Hematopoietic multipotent progenitor cell treated with erythropoietin and hydrocortisone succinate and interleukin-3 and kit ligand, for 15 days (in vitro differentiated cells): ENCODE measurements around the gene SPTLC3.

Source experiments
- DNase-seq: peaks from one replicate; pipeline ENCODE4 v3.0.0-alpha.2; 2015; ENCODE audit warnings: low spot score

SPTLC3 gene

DNA sequence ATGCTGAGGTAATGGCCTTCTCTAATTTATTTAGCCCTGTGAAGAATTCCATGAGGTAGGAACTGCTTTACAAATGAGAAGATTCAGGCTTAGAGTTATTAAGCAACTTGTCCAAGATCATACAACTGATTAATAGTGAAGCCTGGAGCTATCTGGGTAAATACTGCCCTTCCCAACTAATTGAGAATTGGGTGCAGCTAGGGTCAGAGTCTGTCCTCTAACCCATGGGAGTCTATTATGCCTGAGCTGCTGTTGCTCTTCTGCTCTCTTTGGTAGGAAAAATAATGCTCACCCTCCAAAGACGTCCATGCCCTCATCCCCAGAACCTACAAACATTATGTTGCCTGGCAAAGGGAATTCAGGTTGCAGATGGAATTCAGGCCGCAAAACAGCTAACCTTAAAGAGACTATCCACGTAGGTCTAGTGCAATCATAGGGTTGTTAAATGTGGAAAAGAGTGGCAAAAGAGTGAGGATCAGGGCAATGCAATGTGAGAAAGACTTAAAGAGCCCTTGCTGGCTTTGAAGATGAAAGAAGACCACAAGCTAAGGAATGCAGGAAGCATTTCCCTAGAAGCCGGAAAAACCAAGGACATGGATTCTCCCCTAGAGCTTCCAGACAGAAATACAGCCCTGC, 90.1 kb downstream of the SPTLC3 start:
- no peak for DNase-seq

DNA sequence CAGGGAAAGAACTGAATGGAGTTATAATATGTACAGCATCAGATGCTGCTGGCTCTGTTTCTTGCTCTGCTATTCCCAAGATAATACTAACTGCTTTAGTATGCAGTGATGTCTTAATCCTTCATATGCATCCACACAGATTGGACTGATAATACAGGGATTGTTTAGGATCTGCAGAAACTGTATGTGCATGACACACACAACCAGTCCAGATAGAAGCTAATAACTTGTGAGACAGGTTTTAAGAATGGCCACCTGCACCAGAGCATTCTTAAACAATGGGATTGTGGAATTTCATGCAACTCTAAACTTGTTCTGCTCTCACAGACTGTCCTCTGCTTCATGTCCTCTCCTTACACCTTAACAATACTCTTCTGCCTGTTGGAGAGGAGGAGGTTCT, 90.9 kb downstream of the SPTLC3 start:
- DNase-seq = no peak

DNA sequence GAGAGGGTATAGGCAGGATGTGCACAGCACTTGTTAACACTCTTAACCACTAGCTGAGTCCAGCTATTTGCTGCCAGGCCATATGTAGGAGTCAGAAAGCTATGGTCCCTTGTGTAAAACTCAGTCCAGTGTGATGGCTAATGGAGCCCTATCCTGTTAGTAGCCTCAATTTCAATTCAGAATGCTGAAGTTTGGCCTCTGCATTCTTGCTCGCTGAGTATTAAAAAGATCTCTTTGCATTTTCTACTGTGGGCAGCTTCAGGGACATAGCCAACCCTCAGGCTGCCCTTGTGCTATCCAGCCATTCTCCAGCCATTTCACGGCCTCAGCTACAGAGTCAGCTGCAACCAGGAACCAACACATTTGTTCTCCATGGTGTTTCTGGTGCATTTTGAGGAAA, 92.5 kb downstream of the SPTLC3 start:
- DNase-seq = no peak

DNA sequence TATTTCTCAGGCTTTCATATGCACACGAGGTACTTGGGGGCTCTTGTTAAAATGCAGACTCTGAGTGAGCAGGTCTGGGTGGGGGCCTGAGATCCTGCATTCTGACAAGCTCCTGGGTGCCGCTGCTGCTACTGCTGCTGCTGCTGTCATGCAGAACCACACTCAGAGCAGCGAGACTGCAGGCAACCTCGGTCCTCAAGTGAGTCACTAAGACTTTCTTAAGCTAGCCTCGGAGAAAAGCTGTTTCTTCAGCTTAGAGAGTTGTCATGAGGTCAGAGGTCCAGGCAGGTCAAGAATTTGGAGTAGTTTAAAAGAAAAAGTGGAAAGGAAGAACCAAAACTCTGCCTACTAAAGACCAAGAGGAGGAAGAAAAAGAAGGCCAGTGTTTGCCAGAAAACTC, 92.9 kb downstream of the SPTLC3 start:
- no peak for DNase-seq

DNA sequence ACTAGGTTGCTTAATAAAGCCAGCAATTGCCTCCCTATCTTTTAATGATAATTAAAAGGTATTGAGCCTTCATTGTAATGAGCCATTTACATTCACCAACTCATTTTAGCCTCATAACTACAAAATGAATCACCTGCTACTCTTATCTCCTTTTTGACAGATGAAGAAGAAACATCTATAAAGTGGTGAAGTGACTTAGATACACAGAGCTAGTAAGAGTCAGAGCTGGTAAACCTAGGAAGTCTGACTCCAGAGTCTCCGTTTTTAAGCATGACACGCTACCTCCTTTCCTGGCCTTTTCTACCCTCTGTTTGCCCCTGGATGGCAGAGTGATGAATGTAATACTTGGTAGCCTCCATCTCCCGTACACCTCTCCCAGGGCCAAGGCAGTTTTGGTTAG, 93.5 kb downstream of the SPTLC3 start:
- DNase-seq = no peak

DNA sequence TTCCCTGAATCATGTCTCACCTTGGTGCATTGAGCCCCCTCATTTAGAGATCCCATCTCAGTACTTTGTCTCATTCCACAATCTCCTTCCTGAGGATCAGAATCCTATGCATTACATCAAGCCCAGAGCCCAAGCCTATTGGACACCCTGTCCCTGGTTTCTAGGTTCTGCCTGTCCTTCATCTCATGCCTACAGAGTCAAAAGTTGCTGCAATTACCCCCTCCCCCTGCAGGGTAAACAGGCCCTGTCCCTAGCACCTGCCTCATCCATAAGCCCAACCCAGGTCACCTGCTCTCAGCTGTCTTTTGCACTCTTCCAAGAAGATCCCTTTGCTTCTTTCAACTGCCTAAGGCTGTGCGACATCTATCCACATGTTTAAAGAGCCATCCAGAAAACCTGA, 93.9 kb downstream of the SPTLC3 start:
- DNase-seq = no peak

DNA sequence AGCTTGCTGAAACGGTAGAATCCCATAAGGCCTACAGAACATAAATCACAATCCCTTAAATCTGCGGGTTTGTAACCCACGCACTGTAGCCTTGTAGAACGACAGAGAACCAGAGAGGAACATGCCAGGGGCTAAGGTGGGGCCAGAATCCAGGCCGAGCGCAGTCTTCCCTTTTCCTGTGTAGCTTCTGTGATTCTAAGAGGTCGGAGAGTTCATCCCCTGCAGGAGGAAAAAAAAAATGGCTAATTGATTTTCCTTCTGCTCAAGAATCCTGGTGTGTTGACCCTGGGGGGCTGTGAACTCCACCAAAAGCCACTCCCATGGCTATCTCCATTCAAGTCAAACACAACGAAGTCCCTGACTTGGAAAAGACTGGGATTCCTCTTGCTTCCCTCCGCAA, 96.3 kb downstream of the SPTLC3 start:
- DNase-seq = no peak

DNA sequence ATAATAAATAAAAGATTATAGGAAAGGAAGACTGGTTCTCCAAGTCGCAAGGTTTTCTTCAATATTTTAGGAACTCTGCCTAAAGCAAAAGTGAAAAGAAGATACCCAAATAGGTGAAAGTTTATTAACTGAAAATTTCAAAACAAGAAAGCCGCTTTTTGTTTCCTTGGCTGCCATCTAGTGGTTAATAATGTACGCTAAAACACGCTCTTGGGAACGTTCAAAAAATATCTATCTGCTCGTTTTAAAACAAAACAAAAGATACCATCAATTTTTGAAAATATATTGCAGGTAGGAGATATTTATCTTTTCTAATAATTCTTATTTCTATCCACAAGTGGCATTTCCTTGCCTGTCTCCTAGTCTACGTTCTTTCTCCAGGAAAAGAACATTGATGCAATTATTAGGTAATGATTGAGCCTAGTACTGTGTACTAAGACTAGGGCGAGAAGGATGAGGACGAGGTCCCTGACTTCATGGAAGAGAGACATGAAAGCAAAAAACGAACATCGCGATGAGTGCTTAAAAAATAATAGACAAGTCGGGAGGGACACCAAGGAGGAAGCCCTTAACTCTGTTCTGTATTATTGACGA, 97.2 kb downstream of the SPTLC3 start:
- DNase-seq = peak; percentile 5

DNA sequence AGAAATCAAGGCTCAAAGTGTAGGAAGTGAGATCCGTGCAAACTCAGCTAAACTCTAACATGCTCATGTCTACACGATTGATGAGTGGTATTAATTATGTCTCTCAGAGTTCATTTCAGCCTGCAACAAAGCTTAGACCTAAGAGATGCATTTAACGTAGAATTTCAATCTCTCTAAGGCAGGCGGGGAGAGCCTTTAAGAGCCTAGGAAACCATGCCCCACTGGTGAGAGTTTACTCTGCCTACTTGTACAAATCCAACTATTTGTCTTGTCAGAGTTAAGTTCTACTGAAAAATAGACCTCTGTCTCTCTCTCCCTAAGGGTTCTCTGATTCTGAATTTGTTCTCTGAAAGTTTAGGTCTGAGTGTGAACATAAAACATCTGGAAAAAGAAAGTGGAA, 100.9 kb downstream of the SPTLC3 start:
- DNase-seq = no peak

DNA sequence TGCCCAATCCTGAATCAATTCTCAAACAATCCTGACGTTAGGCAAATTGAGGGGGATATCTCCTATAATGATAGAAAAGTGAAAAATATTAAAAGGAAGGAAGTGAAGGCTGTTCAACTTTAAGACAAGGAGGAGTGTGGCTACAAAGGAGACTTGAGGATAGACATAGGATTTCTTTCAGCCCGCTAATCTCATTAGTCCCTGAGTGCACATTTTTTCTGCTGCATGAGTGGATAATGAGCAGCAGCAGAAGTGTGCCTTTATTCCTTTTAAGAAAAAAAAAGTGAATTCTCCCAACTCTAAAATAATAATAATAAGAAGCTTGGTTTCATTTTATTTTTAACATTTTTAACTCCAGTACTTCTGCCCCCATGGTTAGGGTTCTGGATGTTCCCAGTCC, 102.0 kb downstream of the SPTLC3 start:
- no peak for DNase-seq

DNA sequence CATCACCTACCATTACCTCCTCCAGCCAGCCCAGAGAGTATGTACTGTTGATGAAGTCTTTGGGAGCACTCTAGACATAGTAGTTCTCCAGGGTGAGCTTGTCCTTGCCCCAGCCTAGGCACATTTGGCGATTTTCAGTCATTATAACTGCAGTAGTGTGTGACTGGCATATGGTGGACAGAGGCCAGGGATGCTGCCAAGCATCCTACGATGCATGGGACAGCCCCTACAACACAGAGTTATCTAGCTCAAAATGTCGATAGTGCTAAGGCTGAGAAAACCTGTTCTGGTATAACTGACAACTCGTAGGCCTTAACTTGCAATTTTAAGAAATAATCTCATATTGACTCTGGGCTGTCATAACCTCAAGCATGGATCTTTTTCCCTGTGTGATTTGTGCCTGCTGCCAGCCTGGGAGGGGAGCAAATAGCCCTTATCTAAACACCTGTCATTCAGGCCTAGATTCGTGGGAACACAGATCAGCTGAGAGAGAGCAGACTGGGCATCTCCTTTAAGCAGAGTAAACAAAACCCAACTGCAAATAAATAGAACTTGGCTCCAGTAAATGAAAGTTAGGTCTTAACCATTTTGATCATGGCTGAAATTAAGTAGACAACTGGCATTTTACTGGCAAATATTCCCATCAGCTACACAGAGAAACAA, 102.6 kb downstream of the SPTLC3 start:
- DNase-seq = no peak

DNA sequence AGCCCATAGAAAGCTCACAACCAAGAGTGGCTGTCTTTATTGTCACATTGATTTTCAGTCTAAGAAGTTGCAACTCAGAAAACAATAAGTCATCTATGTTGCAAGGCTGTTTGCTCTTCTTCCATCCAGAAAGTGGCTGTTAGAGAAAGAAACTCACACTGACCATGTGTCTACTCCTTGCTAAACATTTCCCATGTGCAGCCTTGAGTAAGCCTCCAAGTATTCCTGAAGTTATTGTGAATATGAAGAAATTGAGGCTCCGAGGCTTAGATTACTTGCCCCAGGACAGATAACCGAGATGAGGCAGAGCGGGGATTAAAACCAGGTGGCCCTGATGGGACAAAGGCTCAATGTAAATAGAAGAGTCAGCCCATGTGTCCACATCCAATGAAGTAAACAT, 105.0 kb downstream of the SPTLC3 start:
- DNase-seq = no peak

DNA sequence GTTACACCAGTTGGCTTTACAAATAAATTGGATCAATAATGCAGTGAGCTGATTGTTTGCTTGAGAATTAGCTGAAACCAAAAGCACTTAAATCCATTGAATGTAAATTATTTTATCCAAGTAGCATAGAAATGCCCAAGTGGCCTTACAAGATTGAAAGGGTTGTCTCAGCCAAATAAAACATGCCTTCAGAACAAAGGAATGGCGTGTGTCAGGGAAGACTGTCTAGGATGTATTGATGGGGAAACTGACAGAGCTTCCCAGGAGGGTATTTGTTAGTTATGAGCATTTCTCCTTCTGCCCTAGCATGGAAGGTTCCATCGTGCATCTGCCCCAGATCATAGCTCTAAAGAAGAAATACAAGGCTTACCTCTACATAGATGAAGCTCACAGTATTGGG, 108.4 kb downstream of the SPTLC3 start:
- no peak for DNase-seq

DNA sequence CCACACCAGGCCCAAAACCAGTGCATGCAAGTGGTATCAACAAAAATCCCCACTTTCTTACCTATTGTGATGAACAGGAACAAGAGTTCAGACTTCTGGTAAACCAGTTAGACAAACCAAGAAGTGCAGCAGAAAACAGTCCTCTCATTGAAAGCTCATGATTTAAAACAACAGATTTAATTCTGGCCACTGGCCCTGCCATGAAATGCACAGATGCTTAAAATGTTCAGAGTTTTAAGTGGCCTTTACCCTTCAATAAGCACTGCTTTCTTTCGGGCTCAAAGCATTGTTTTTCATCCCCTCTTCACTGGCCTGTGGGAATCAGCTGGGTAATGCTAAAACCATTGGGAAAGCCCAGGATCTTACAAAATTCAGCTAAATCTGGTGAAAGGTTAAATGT, 109.9 kb downstream of the SPTLC3 start:
- DNase-seq = no peak

DNA sequence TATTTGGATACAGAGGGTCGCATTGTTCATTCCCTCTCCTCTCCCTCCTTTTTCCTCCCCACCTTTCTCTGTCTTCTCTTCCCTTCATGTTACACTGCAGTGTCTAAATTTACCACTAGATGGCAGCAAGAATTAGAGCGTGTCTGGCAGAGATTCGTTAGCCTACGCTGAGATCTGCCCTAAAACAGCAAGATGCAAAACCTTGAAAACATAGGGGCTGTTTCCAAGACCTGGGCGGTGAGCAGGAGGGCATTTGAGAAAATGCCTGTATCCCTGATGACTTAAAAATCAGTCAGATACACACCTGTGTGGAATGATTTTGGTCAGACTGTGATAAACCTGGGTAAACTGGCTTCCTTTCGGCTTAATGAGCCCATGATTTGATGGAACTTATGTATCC, 110.8 kb downstream of the SPTLC3 start:
- DNase-seq = peak; percentile 35

DNA sequence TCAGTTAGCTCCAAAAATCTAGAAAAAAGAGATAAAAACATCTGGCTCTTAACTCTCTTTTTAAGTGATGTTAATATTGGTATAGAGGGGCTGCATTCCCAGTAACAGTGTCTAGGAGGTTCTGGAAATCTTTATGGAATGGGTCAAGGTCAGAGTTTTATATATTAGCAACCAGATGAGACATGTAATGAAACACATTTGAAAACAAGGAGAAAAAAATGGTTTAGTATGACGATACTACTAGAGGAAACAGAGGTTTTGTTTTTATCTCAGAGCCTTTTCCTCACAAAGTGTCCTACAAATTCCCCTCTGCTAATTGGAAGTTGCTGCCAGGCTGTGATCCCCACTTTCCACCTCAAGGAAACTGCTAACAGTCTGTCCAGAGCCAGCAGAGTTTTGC, 111.7 kb downstream of the SPTLC3 start:
- DNase-seq = no peak

DNA sequence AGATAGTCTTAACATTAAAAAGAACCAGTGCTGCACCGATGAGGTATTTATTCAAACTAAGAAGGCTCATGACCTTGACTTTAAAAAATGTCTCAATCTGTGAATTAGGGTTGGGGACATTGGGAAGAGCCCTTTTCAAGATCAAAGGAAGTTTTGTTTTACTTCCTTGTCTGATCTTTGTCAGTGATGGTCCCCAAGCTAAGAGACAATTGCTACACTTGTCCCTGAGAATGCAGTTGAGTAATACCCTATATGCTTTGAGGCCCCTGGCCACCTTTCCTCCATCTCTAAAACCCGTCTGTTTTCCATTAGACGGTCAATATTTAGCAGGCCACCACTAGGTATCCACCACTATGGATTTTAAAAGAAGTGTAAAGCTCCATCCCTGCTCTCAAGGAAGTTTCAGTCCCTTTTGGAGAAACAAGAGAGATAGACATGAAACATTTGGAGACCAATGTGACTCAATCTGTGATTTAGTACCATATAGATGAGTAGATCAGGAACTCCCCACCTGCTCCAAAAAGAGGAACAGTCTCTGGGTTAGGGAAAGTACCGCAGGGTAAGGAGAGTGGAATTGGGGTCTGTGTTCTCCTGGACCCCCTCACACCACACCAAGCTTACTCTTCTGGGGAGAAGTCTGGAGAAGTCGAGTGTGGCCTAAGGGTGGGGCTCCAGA, 113.2 kb downstream of the SPTLC3 start:
- no peak for DNase-seq

DNA sequence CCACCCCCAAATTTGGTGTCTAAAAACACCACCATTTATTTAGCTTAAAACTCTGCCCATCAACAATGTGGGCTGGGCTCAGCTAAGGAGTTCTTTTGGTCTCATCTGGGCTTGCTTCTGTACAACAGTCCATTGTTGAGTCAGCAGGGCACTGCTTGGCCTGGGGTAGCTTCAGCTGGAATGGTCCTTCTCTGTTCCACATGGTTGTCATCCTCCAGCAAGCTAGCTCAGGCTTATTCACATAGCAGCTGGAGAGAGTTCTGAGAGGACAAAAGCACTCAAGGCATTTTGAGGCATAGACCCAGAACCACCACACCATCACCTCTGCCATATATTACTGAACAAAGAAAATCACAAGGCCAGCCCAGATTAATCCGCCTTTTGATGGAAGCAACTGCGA, 116.7 kb downstream of the SPTLC3 start:
- no peak for DNase-seq

DNA sequence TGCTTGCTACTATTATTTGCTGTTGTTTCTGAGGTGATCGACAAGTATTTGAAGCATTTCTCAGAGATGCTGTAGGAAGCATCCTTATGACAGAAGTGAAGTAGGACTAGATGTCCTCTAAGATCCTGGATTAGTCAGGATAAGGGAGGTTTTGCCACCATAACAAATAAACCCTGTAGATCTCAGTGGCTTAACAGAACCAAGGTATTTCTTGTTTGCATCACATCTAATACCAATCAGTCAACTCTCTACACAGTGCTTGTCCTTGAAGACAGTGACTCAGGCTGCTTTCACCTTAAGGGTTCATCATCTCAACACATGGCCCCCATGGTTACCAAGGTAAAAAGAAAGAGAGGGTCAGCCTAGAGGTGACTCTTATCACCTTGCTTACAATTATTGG, 119.4 kb downstream of the SPTLC3 start:
- no peak for DNase-seq

DNA sequence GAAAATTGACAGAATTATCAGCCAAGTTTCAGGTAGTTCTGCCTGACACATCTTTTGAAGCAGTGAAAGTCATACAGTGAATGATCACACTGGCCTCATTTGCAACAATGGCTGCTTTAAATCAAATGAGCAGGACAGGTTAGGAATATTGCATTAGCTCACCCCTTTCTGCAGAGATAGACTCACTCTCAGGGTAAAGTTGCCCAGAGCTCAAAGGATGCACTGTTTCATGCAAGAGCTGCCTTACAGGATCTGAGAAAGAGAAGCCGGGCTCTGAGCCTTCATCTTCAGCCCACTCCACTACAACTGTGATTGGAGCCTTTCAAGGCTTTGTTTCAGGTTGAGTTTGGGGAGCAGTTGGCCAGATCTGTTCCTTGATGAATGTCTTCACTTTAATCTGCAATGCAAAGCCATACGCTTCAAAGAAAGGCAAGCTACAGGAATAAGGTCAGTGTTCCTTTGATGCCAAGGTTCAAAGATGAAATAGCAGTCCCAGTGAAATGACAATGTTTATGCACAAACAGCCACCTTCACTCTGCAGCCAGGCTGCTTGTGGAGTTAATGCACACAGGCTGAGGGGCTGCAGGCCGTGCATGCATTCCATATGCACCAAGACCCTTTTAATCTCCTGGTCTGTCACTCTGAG, 121.4 kb downstream of the SPTLC3 start:
- no peak for DNase-seq

DNA sequence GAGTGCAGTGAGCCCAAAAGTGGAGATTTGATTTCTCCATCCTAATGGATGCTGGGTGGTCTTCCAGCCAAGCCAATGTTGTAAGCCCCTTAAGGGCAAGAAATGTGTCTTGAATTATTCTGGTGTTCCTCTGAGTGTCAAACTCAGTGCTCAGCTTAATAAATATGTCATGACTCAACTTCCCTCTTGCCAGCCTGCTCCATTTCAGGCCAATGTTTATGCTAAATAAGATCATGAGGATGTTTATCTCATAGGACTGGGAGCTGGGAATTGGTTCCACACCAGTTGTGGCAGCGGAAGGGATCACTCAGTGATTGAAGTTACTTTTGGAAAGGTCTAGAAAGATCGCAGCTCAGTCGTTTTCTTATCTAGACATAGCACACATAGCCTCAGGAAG, 121.9 kb downstream of the SPTLC3 start:
- DNase-seq = no peak

DNA sequence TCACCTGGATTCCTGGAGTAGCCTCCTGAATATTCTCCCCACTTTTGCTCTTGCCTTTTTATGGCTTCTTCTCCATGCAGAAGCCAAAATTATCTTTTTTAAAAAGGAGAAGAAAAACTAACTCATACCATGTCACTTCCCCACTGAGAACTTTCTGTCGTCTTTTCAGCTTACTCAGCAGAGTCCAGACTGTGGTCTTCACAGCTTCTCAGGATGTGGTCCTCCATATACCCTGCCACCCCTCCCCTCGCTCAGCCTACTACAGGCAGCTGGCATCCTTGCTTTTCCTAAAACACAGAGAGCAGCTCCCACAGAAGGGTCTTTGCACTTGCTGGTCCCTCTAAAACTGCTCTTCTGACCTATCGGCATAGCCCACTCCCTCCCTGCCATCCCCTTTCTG, 122.9 kb downstream of the SPTLC3 start:
- no peak for DNase-seq
